ENCODE results near the gene ZBTB12. TPM values are rescaled to one million over a fixed set of nuclear protein-coding genes. Genes with fewer than 3 reads are reported as not detected.

The ZBTB12 gene
- total and polyA plus RNA-seq, 2 of the 4 experiments (the other 2 are of a cell fraction), result 2.0 to 8.5 TPM

DNA sequence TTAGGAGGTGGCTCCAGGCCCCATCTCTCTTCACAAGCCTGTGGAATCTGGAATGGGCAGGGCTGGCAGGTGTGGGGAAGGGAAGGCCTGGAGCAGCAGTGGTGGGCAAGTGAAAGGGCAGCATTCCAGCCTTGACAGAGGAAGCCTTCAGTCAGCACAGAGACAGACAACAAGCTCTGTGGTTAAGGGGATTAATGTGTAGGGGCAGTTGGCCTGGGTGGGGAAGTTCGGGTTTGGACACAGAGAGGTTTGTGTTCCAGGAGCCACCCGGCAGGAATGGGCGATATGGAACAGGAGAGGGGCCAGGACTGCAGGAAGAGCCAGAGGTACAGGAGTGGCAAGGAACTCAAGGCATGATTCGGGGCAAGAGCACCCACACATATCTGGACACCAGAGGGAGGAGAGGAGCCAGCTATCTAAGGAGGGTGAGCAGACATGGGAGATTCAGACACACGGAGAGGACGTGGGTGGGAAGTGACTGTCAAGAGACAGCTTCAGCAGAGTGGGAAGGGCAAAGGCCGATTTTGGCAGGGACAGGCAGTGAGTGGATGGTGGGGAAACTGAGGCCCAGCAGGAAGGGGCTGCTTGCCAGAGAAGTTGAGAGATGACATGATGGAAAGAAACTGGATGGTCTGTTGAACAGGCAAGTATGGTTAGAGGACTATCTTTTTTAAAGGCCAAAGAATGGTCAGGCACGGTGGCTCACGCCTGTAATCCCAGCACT is 20.6 kb downstream of the ZBTB12 start:
- no peak overlapping the region for H4K8ac ChIP-seq (ENCODE audit: low read depth in 2 of 2, low read length in 2 of 2)
- no peak overlapping the region for H2AFZ ChIP-seq (replicated peaks; ENCODE audit: low read length, poor library complexity)
- H2AK9ac ChIP-seq (replicated peaks; ENCODE audit: low read depth, low read length, poor library complexity), result peak overlapping the region; percentile 70
- H3K4me3 ChIP-seq (ENCODE audit: insufficient read depth, low read depth, low read length), result no peak overlapping the region
- WGBS, 2 experiments (ENCODE audit: extremely low coverage in 2 of 2, insufficient read length in 1 of 2), result 94% methylated on average over 4 of the region's 9 CpGs; no CpG with 5 or more reads in 1 of the 2 experiments
- no peak overlapping the region for H3K9ac ChIP-seq (ENCODE audit: low read depth, low read length)
- H4K91ac ChIP-seq (ENCODE audit: insufficient read depth, low read depth, low read length), result no peak overlapping the region
- H3K14ac ChIP-seq (replicated peaks; ENCODE audit: low read depth, low read length), result no peak overlapping the region
- no peak overlapping the region for H2BK120ac ChIP-seq (ENCODE audit: low read depth, low read length)
- CTCF ChIA-PET, result no interaction called here
- in situ Hi-C loops (cut with MboI; ENCODE audit: low sequenced_read_pairs) (no loop called here), intact Hi-C loops (cut with micrococcal nuclease) (no loop called here), dilution Hi-C loops (cut with HindIII; ENCODE audit: low sequenced_read_pairs, unreplicated experiment) (no loop called here)
- no peak overlapping the region for H3K4ac ChIP-seq (ENCODE audit: low read depth, low read length)
- no peak overlapping the region for H3K27ac ChIP-seq (ENCODE audit: insufficient read depth, low read length)
- H4K5ac ChIP-seq (ENCODE audit: low read depth, low read length), result no peak overlapping the region
- POLR2A ChIA-PET (ENCODE audit: unreplicated experiment), result no interaction called here
- DNase-seq (no peak), ATAC-seq (ENCODE audit: low read depth) (no peak)
- H3K18ac ChIP-seq (ENCODE audit: low read depth, low read length), result no peak overlapping the region
- H3K9me3 ChIP-seq (ENCODE audit: control insufficient read depth, insufficient read depth, low read length), result no peaks in the 10 kb centered on the region
- H3K56ac ChIP-seq (ENCODE audit: extremely low read depth, insufficient read depth, low read length), result no peak overlapping the region
- no peak overlapping the region for H3K23ac ChIP-seq (ENCODE audit: low read depth, low read length)
- 0 out of 2 replicates have a peak, but pooled peaks cover 2% of the 10 kb centered on the region for H3K9me1 ChIP-seq (ENCODE audit: insufficient read depth, low read length)
- no peaks in the 10 kb centered on the region for H3K27me3 ChIP-seq (ENCODE audit: control insufficient read depth, insufficient read depth, low read length)
- H2AK5ac ChIP-seq (ENCODE audit: low read depth, low read length), result no peak overlapping the region
- H3K4me1 ChIP-seq (ENCODE audit: control insufficient read depth, insufficient read depth, low read length), result no peaks in the 10 kb centered on the region
- TF ChIP-seq SMC3 (IDR thresholded peaks at IDR 0.05; ENCODE audit: low read depth, low read length), result no peak
- no peak for TF ChIP-seq MXI1 (IDR thresholded peaks at IDR 0.05; ENCODE audit: borderline replicate concordance, low read depth, low read length)
- no peak for TF ChIP-seq RFX5 (IDR thresholded peaks at IDR 0.05; ENCODE audit: low read depth, low read length)
- TF ChIP-seq POLR2A (IDR thresholded peaks at IDR 0.05; ENCODE audit: low read depth, low read length), result no peak
- no peak for TF ChIP-seq BHLHE40 (IDR thresholded peaks at IDR 0.05; ENCODE audit: low read depth, low read length)
- no peak for TF ChIP-seq RAD21 (IDR thresholded peaks at IDR 0.05; ENCODE audit: low read length)
- TF ChIP-seq USF2 (IDR thresholded peaks at IDR 0.05; ENCODE audit: low read depth, low read length), result no peak
- TF ChIP-seq, protein P1, sequence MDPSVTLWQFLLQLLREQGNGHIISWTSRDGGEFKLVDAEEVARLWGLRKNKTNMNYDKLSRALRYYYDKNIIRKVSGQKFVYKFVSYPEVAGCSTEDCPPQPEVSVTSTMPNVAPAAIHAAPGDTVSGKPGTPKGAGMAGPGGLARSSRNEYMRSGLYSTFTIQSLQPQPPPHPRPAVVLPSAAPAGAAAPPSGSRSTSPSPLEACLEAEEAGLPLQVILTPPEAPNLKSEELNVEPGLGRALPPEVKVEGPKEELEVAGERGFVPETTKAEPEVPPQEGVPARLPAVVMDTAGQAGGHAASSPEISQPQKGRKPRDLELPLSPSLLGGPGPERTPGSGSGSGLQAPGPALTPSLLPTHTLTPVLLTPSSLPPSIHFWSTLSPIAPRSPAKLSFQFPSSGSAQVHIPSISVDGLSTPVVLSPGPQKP (IDR thresholded peaks at IDR 0.05; ENCODE audit: borderline replicate concordance, low read depth, low read length), result no peak
- peaks cover 55% of the 10 kb centered on the region for H3K36me3 ChIP-seq (ENCODE audit: control insufficient read depth, insufficient read depth, low read length)
- no peak overlapping the region for H2BK5ac ChIP-seq (ENCODE audit: low read depth, low read length, poor library complexity, severe bottlenecking)
- no peak overlapping the region for H3K4me2 ChIP-seq (ENCODE audit: low read depth, low read length)
- BruUV-seq (replicated peaks), result no TSS peak
- 0 out of 2 replicates have a peak, but pooled peaks cover 2% of the 10 kb centered on the region for H4K20me1 ChIP-seq (ENCODE audit: insufficient read depth, low read length)
- H3K79me1 ChIP-seq (ENCODE audit: low read depth in 1 of 2, low read length in 2 of 2), result no peaks in the 10 kb centered on the region
- no peak overlapping the region for H2BK15ac ChIP-seq (ENCODE audit: low read depth, low read length)
- no peak overlapping the region for H2BK20ac ChIP-seq (ENCODE audit: low read depth, low read length)

Data from IMR-90 (cell line).